Type B pancreatic cell (in vitro differentiated cells): ENCODE measurements around the gene RCAN1. TPM values are rescaled to one million over a fixed set of nuclear protein-coding genes. Genes with fewer than 3 reads are reported as not detected.

Source experiments
- DNase-seq: peaks from one replicate; pipeline ENCODE4 v3.0.0; 2021; ENCODE audit warnings: mixed read lengths; ENCODE audit not compliant: unreplicated experiment; ENCODE audit errors: extremely low spot score
- H3K27ac Mint-ChIP-seq: 2 replicates; pipeline ENCODE4 v1.8.0; 2021; ENCODE audit warnings: mild to moderate bottlenecking, mixed read lengths
- H3K27me3 Mint-ChIP-seq: 2 replicates; pipeline ENCODE4 v1.8.0; 2021; ENCODE audit warnings: mixed read lengths
- H3K36me3 Mint-ChIP-seq: 2 replicates; pipeline ENCODE4 v1.8.0; 2021; ENCODE audit warnings: mixed read lengths
- H3K4me1 Mint-ChIP-seq: one replicate; pipeline ENCODE4 v1.8.0; 2021; ENCODE audit warnings: mixed read lengths; ENCODE audit not compliant: unreplicated experiment
- H3K4me3 Mint-ChIP-seq: 2 replicates; pipeline ENCODE4 v1.8.0; 2021; ENCODE audit warnings: mild to moderate bottlenecking, mixed read lengths
- H3K9me3 Mint-ChIP-seq: 2 replicates; pipeline ENCODE4 v1.8.0; 2021; ENCODE audit warnings: mixed read lengths
- total RNA-seq: library from RNA; stranded (reverse); gene quantifications from 2 replicates; pipeline ENCODE4 v1.2.1, GENCODE V29; 2021; ENCODE audit warnings: low replicate concordance
- TF ChIP-seq, protein P1 (sequence below): fragments of 200-600 bp; sonication (generic); conservative IDR thresholded peaks from 2 replicates; pipeline ENCODE4 v1.5.0; 2021; ENCODE audit warnings: antibody characterized with exemption, mild to moderate bottlenecking

RCAN1 gene
- total RNA-seq, 1 donor from 2014 or later = 16.5 TPM

GRCh38 chr21:34510148-34511142 lies 104.5 kb downstream of the RCAN1 start:
- no peak overlapping the region for H3K27ac Mint-ChIP-seq

DNA sequence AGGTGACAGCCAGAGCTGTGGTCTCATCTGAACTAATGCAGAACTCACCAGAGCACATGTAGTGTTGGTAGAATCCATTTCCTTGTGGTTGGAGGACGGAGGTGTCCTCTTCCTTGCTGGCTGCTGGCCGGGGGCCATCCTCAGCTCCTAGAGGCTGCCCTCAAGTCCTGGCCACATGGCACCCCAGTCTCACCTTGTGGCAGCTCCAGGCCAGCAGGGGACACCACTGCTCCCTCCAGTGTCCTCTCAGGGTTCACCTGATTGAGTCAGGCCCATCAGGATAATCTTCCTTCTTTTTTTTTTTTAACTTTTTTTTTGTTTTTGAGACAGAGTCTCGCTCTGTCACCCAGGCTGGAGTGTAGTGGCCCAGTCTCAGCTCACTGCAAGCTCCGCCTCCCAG lies 105.8 kb downstream of the RCAN1 start:
- Mint-ChIP-seq H3K9me3 (no peaks in the 10 kb centered on the region), H3K36me3 (no peaks in the 10 kb centered on the region), H3K4me3 (no peak overlapping the region), H3K4me1 (peaks cover 4% of the 10 kb centered on the region), H3K27me3 (peaks cover 3% of the 10 kb centered on the region), H3K27ac (no peak overlapping the region)
- DNase-seq = no peak
- TF ChIP-seq, protein P1, sequence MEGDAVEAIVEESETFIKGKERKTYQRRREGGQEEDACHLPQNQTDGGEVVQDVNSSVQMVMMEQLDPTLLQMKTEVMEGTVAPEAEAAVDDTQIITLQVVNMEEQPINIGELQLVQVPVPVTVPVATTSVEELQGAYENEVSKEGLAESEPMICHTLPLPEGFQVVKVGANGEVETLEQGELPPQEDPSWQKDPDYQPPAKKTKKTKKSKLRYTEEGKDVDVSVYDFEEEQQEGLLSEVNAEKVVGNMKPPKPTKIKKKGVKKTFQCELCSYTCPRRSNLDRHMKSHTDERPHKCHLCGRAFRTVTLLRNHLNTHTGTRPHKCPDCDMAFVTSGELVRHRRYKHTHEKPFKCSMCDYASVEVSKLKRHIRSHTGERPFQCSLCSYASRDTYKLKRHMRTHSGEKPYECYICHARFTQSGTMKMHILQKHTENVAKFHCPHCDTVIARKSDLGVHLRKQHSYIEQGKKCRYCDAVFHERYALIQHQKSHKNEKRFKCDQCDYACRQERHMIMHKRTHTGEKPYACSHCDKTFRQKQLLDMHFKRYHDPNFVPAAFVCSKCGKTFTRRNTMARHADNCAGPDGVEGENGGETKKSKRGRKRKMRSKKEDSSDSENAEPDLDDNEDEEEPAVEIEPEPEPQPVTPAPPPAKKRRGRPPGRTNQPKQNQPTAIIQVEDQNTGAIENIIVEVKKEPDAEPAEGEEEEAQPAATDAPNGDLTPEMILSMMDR = no peak

More at GRCh38 chr21:34510148-34511142, 104.5 kb downstream of the RCAN1 start:
- Mint-ChIP-seq H3K36me3 (no peaks in the 10 kb centered on the region), H3K9me3 (no peaks in the 10 kb centered on the region), H3K4me1 (peaks cover 4% of the 10 kb centered on the region), H3K27me3 (peaks cover 3% of the 10 kb centered on the region), H3K4me3 (no peak overlapping the region)
- DNase-seq = no peak
- TF ChIP-seq, protein P1 = peak; percentile 65

DNA sequence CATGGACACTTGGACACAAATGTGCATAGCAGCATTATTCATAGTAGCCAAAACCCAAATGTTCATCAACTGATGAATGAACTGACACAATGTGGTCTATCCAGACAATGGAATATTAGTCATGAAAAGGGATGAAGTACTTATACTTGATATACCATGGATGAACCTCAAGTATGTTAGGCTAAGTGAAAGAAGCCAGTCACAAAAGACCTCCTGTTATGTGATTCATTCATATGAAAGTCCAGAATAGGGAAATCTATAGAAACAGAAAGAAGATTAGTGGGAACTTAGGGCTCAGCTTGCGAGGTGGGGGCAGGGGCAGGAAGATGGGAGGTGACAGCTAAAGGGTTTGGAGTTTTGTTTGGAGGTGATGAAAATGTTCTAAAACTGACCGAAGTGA lies 110.3 kb downstream of the RCAN1 start:
- no peaks in the 10 kb centered on the region for H3K9me3 Mint-ChIP-seq
- no peak for DNase-seq
- TF ChIP-seq, protein P1 = no peak
- H3K4me1 Mint-ChIP-seq = no peaks in the 10 kb centered on the region
- H3K4me3 Mint-ChIP-seq = no peak overlapping the region
- H3K36me3 Mint-ChIP-seq = no peaks in the 10 kb centered on the region
- no peak overlapping the region for H3K27ac Mint-ChIP-seq
- H3K27me3 Mint-ChIP-seq = peaks cover 3% of the 10 kb centered on the region

DNA sequence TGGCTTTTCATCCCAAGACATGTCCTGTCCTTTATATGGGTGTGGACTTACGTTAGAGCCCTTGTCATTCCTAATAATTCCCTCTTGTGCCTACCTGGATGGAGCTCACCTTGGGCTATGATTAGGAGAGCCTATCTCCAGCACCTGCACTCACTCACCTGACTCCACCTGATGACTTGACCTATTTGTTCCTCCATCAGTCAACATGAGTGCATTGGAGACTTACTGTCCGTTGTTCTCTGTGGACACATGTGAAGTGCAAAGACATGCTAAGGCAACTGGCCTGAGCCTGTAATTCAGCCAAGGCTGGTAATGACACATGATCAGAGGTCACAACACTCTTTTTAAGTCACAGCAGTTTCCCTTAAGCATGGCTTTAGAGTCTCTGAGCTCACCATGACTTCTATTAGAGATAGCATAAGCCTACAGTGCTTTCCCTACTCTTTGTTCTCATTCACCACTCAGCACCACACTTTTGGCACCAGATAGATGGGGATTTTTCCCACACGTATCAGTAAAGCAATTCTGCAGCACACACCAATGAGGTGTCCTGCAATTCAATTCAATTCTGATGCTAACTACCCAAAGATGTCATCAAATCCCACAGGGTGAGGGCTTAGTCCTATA lies 112.3 kb downstream of the RCAN1 start:
- H3K27ac Mint-ChIP-seq = no peak overlapping the region
- no peaks in the 10 kb centered on the region for H3K9me3 Mint-ChIP-seq
- no peaks in the 10 kb centered on the region for H3K36me3 Mint-ChIP-seq
- H3K4me1 Mint-ChIP-seq = no peaks in the 10 kb centered on the region
- TF ChIP-seq, protein P1 = no peak
- no peak for DNase-seq
- H3K27me3 Mint-ChIP-seq = peaks cover 3% of the 10 kb centered on the region
- no peak overlapping the region for H3K4me3 Mint-ChIP-seq

DNA sequence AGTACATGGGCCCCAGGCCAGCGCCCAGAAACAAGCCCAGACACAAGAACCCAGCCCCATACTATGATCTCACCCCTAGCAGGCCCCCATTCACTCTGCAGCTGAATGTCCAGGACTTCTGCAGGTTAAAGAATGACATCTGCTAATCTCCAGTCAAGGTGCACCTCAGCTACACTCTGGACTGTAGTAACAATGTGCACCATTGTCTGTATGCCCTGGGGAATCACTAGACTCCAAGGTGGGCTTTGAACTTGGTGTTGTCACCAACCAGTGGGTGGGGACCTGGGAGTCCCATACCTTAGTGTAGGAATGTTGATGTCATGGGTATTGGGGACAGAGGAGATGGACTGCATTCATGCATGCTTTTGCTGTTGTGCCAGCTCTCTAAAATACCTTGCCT lies 113.2 kb downstream of the RCAN1 start:
- peaks cover 3% of the 10 kb centered on the region for H3K27me3 Mint-ChIP-seq
- no peaks in the 10 kb centered on the region for H3K4me1 Mint-ChIP-seq
- H3K9me3 Mint-ChIP-seq = peaks cover 3% of the 10 kb centered on the region
- DNase-seq = no peak
- H3K27ac Mint-ChIP-seq = no peak overlapping the region
- H3K36me3 Mint-ChIP-seq = peaks cover 1% of the 10 kb centered on the region
- TF ChIP-seq, protein P1 = no peak
- H3K4me3 Mint-ChIP-seq = no peak overlapping the region
